ENCODE measurements around the gene GABRP.
A peak's percentile ranks its signal among the peaks of the same experiment; 100 is the strongest.

The GABRP gene

DNA sequence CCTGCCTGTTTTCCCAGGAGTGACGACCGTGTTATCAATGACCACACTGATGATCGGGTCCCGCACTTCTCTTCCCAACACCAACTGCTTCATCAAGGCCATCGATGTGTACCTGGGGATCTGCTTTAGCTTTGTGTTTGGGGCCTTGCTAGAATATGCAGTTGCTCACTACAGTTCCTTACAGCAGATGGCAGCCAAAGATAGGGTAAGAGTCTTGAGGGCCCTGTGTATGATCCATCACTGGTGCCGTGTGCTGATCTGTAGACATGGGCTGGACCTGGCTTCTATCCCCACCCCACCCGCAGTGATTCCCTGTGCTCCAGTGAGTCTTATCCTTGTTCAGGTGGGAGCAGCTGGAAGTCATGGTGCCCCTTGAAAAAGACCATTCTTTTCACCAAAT is 26.0 kb downstream of the GABRP start:
- peak; percentile 96 for TF ChIP-seq RAD21 (IDR thresholded peaks at IDR 0.05; ENCODE audit: low read depth)
- no peak for TF ChIP-seq REST (IDR thresholded peaks at IDR 0.05; ENCODE audit: low read depth)

GRCh38 chr5:170811719-170812118 is 28.2 kb downstream of the GABRP start:
- no peak for TF ChIP-seq TAF1 (IDR thresholded peaks at IDR 0.05; ENCODE audit: low read depth)
- TF ChIP-seq RAD21 (IDR thresholded peaks at IDR 0.05; ENCODE audit: low read depth), result no peak
- TF ChIP-seq MAX (IDR thresholded peaks at IDR 0.05), result no peak
- TF ChIP-seq REST (IDR thresholded peaks at IDR 0.05; ENCODE audit: low read depth), result no peak
- no peak for TF ChIP-seq NFIC (IDR thresholded peaks at IDR 0.05)
- TF ChIP-seq, protein P1, sequence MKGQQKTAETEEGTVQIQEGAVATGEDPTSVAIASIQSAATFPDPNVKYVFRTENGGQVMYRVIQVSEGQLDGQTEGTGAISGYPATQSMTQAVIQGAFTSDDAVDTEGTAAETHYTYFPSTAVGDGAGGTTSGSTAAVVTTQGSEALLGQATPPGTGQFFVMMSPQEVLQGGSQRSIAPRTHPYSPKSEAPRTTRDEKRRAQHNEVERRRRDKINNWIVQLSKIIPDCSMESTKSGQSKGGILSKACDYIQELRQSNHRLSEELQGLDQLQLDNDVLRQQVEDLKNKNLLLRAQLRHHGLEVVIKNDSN (IDR thresholded peaks at IDR 0.05), result no peak
- TF ChIP-seq CREB1 (IDR thresholded peaks at IDR 0.05; ENCODE audit: low read depth), result no peak
- no peak for TF ChIP-seq CEBPB (IDR thresholded peaks at IDR 0.05)
- TF ChIP-seq YY1 (IDR thresholded peaks at IDR 0.05; ENCODE audit: low read depth), result no peak
- no peak for TF ChIP-seq TEAD4 (IDR thresholded peaks at IDR 0.05)
- no peak for TF ChIP-seq EP300 (IDR thresholded peaks at IDR 0.05; ENCODE audit: borderline replicate concordance)
- TF ChIP-seq TCF12 (IDR thresholded peaks at IDR 0.05; ENCODE audit: low read depth), result no peak
- no peak for TF ChIP-seq FOXM1 (IDR thresholded peaks at IDR 0.05; ENCODE audit: borderline replicate concordance, low read depth)
- TF ChIP-seq ZBTB7A (IDR thresholded peaks at IDR 0.05; ENCODE audit: low read depth), result no peak
- TF ChIP-seq EGR1 (IDR thresholded peaks at IDR 0.05), result no peak

DNA sequence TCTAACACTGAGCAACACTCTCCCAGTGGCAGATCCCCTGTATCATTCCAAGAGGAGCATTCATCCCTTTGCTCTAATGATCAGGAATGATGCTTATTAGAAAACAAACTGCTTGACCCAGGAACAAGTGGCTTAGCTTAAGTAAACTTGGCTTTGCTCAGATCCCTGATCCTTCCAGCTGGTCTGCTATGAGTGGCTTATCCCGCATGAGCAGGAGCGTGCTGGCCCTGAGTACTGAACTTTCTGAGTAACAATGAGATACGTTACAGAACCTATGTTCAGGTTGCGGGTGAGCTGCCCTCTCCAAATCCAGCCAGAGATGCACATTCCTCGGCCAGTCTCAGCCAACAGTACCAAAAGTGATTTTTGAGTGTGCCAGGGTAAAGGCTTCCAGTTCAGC is 29.7 kb downstream of the GABRP start:
- TF ChIP-seq FOXM1 (IDR thresholded peaks at IDR 0.05; ENCODE audit: borderline replicate concordance, low read depth), result no peak
- TF ChIP-seq TEAD4 (IDR thresholded peaks at IDR 0.05), result no peak
- TF ChIP-seq ZBTB7A (IDR thresholded peaks at IDR 0.05; ENCODE audit: low read depth), result no peak
- no peak for TF ChIP-seq YY1 (IDR thresholded peaks at IDR 0.05; ENCODE audit: low read depth)
- no peak for TF ChIP-seq TAF1 (IDR thresholded peaks at IDR 0.05; ENCODE audit: low read depth)
- no peak for TF ChIP-seq RAD21 (IDR thresholded peaks at IDR 0.05; ENCODE audit: low read depth)
- no peak for TF ChIP-seq REST (IDR thresholded peaks at IDR 0.05; ENCODE audit: low read depth)
- TF ChIP-seq EGR1 (IDR thresholded peaks at IDR 0.05), result no peak
- TF ChIP-seq TCF12 (IDR thresholded peaks at IDR 0.05; ENCODE audit: low read depth), result no peak
- no peak for TF ChIP-seq CREB1 (IDR thresholded peaks at IDR 0.05; ENCODE audit: low read depth)
- TF ChIP-seq NFIC (IDR thresholded peaks at IDR 0.05), result no peak
- TF ChIP-seq MAX (IDR thresholded peaks at IDR 0.05), result no peak
- no peak for TF ChIP-seq CEBPB (IDR thresholded peaks at IDR 0.05)
- no peak for TF ChIP-seq EP300 (IDR thresholded peaks at IDR 0.05; ENCODE audit: borderline replicate concordance)

- TF ChIP-seq FOXM1 (IDR thresholded peaks at IDR 0.05; ENCODE audit: borderline replicate concordance, low read depth), result no peak
- TF ChIP-seq REST (IDR thresholded peaks at IDR 0.05; ENCODE audit: low read depth), result no peak
- TF ChIP-seq NFIC (IDR thresholded peaks at IDR 0.05), result no peak
- no peak for TF ChIP-seq EGR1 (IDR thresholded peaks at IDR 0.05)
- no peak for TF ChIP-seq CREB1 (IDR thresholded peaks at IDR 0.05; ENCODE audit: low read depth)
- no peak for TF ChIP-seq RAD21 (IDR thresholded peaks at IDR 0.05; ENCODE audit: low read depth)
- TF ChIP-seq, protein P1 (IDR thresholded peaks at IDR 0.05), result no peak
- no peak for TF ChIP-seq MAX (IDR thresholded peaks at IDR 0.05)
- no peak for TF ChIP-seq YY1 (IDR thresholded peaks at IDR 0.05; ENCODE audit: low read depth)
Observed at GRCh38 chr5:170817195-170817594, 33.7 kb downstream of the GABRP start.

Data from Ishikawa (cell line).